OCI-LY3 (cell line): ENCODE measurements around the gene OPCML.

ENCODE experiments used
- EZH2phosphoT487 ChIP-seq: fragments of 200-600 bp; shearing (Covaris generic); IDR thresholded peaks from 2 replicates; pipeline ENCODE4 v1.6.1; 2018; ENCODE audit warnings: antibody characterized with exemption, mixed run types, low read depth
- TF ChIP-seq, protein P1 (sequence below): fragments of 200-600, 300-600 bp; sonication (generic); IDR thresholded peaks from 2 replicates; pipeline ENCODE4 v1.5.1; 2014; ENCODE audit warnings: antibody characterized with exemption, low read length, low read depth

GRCh38 chr11:133251841-133252240 is 280.5 kb downstream of the OPCML start:
- TF ChIP-seq, protein P1, sequence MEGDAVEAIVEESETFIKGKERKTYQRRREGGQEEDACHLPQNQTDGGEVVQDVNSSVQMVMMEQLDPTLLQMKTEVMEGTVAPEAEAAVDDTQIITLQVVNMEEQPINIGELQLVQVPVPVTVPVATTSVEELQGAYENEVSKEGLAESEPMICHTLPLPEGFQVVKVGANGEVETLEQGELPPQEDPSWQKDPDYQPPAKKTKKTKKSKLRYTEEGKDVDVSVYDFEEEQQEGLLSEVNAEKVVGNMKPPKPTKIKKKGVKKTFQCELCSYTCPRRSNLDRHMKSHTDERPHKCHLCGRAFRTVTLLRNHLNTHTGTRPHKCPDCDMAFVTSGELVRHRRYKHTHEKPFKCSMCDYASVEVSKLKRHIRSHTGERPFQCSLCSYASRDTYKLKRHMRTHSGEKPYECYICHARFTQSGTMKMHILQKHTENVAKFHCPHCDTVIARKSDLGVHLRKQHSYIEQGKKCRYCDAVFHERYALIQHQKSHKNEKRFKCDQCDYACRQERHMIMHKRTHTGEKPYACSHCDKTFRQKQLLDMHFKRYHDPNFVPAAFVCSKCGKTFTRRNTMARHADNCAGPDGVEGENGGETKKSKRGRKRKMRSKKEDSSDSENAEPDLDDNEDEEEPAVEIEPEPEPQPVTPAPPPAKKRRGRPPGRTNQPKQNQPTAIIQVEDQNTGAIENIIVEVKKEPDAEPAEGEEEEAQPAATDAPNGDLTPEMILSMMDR: no peak
- no peak for TF ChIP-seq EZH2phosphoT487
